Mesodermal cell (in vitro differentiated cells): ENCODE data around the gene FAM228B.
"Not testable (repeated sequence)": the region's sequence is repeated elsewhere in the genome, so short reads cannot be mapped to it uniquely, and the experiment has no call there.

Experiments
- H3K27ac ChIP-seq: 2 replicates; pipeline ENCODE4 v1.7.0; 2013; ENCODE audit warnings: mild to moderate bottlenecking, low read depth, low read length, moderate library complexity; ENCODE audit not compliant: severe bottlenecking
- H3K36me3 ChIP-seq: 2 replicates; pipeline ENCODE4 v1.7.1; 2013; ENCODE audit warnings: mild to moderate bottlenecking, low read length, moderate library complexity; ENCODE audit not compliant: control insufficient read depth, insufficient read depth
- H3K4me1 ChIP-seq: one replicate; pipeline ENCODE4 v1.7.1; 2013; ENCODE audit warnings: mild to moderate bottlenecking, low read length; ENCODE audit not compliant: insufficient read depth, control insufficient read depth, poor library complexity, severe bottlenecking
- H3K4me3 ChIP-seq: 2 replicates; pipeline ENCODE4 v1.7.0; 2013; ENCODE audit warnings: low read length, control low read depth, mild to moderate bottlenecking; ENCODE audit not compliant: insufficient read depth, poor library complexity, severe bottlenecking; ENCODE audit errors: extremely low read depth
- H3K9me3 ChIP-seq: 2 replicates; pipeline ENCODE4 v1.7.1; 2013; ENCODE audit warnings: mild to moderate bottlenecking, low read length, moderate library complexity; ENCODE audit not compliant: control insufficient read depth
- WGBS, 2 experiments: methylation state at CpG; one replicate each; pipeline ENCODE4 v1.1.5; 2013; ENCODE audit warnings: missing lambda C conversion rate in 2 of 2; ENCODE audit not compliant: insufficient coverage in 2 of 2; 5-methylcytosine and 5-hydroxymethylcytosine counted together

The FAM228B gene

GRCh38 chr2:24102677-24103076, 20.6 kb upstream of the FAM228B start:
- 89% methylated on average over 1 of the region's 1 CpG; no CpG with 5 or more reads in 1 of the 2 experiments for WGBS, 2 experiments
- Histone ChIP-seq H3K27ac (no peak overlapping the region), H3K36me3 (no peaks in the 10 kb centered on the region), H3K4me3 (no peak overlapping the region), H3K9me3 (peaks cover under 1% of the 10 kb centered on the region), H3K4me1 (no peaks in the 10 kb centered on the region)

DNA sequence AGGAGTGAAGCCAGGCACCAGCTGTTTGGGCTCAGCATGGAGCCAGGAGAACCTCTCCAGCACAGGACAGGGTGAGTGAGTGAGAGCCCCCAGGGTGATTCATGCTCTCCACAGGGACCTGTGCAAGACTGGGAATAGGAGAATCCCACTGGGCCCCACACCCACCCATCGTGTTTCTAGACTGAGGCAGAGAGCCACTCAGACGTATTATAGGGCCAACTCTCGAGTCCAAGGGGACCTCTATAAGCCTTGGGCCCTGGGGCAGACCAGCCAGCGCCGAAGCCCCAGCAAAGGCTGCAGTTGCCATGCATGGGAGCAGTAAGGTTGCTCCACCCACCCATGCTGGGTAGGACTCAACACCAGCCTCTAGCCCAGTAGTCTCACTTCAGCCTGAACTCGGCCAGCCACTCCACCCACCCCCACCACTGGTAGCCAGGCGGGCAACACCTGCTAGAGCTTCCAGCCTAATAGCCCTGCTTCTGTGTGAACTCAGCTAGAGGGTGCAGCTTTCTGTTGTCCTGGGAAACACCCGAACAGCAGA, 19.1 kb upstream of the FAM228B start:
- WGBS, 2 experiments = 92 to 93% methylated on average over 5 to 7 of the region's 8 CpGs
- Histone ChIP-seq H3K9me3 (peaks cover 4% of the 10 kb centered on the region), H3K4me1 (no peaks in the 10 kb centered on the region), H3K36me3 (no peaks in the 10 kb centered on the region), H3K4me3 (no peak overlapping the region), H3K27ac (no peak overlapping the region)

GRCh38 chr2:24104906-24105305, 18.4 kb upstream of the FAM228B start:
- no peaks in the 10 kb centered on the region for H3K4me1 ChIP-seq
- H3K27ac ChIP-seq = no peak overlapping the region
- no peaks in the 10 kb centered on the region for H3K36me3 ChIP-seq
- no peak overlapping the region for H3K4me3 ChIP-seq
- H3K9me3 ChIP-seq = peaks cover 4% of the 10 kb centered on the region
- WGBS, 2 experiments = 90 to 94% methylated on average over 2 to 4 of the region's 4 CpGs

GRCh38 chr2:24105816-24106215, 17.5 kb upstream of the FAM228B start:
- peaks cover 4% of the 10 kb centered on the region for H3K9me3 ChIP-seq
- no peaks in the 10 kb centered on the region for H3K4me1 ChIP-seq
- no peak overlapping the region for H3K27ac ChIP-seq
- no peaks in the 10 kb centered on the region for H3K36me3 ChIP-seq
- 0% methylated on average over 1 of the region's 2 CpGs; no CpG with 5 or more reads in 1 of the 2 experiments for WGBS, 2 experiments
- H3K4me3 ChIP-seq = no peak overlapping the region

GRCh38 chr2:24106786-24107185, 16.5 kb upstream of the FAM228B start:
- H3K4me1 ChIP-seq = no peaks in the 10 kb centered on the region
- no peak overlapping the region for H3K4me3 ChIP-seq
- no peaks in the 10 kb centered on the region for H3K36me3 ChIP-seq
- peaks cover 4% of the 10 kb centered on the region for H3K9me3 ChIP-seq
- no peak overlapping the region for H3K27ac ChIP-seq

DNA sequence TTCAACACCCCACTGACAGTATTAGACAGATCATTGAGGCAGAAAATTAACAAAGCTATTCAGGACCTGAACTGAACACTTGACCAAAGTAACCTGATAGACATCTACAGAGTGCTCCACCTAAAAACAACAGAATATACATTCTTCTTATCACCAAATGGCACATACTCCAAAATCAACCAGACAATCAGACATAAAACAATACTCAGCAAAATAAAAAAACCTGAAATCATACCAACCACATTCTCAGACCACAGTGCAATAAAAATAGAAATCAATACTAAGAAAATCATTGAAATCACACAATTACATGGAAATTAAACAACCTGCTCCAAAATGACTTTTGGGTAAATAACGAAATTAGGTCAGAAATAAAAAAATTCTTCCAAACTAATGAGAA, 15.9 kb upstream of the FAM228B start:
- Histone ChIP-seq H3K4me3 (no peak overlapping the region), H3K36me3 (no peaks in the 10 kb centered on the region)

GRCh38 chr2:24109431-24109830, 13.8 kb upstream of the FAM228B start:
- H3K4me3 ChIP-seq, H3K9me3 ChIP-seq, H3K36me3 ChIP-seq, H3K4me1 ChIP-seq, H3K27ac ChIP-seq: not testable (repeated sequence)
- WGBS, 2 experiments = no CpG with 5 or more reads among the region's 1 CpG

More for the DNA sequence above, 15.9 kb upstream of the FAM228B start:
- WGBS, 2 experiments = no CpG with 5 or more reads among the region's 1 CpG
- Histone ChIP-seq H3K4me1 (no peaks in the 10 kb centered on the region), H3K9me3 (peaks cover 4% of the 10 kb centered on the region), H3K27ac (no peak overlapping the region)

- no peak overlapping the region for H3K27ac ChIP-seq
- H3K36me3 ChIP-seq = no peaks in the 10 kb centered on the region
- H3K4me1 ChIP-seq = no peaks in the 10 kb centered on the region
- 88 to 94% methylated on average over 5 to 6 of the region's 7 CpGs for WGBS, 2 experiments
- H3K9me3 ChIP-seq = peaks cover 12% of the 10 kb centered on the region
- no peak overlapping the region for H3K4me3 ChIP-seq
Observed at GRCh38 chr2:24110660-24111303, 12.5 kb upstream of the FAM228B start.

DNA sequence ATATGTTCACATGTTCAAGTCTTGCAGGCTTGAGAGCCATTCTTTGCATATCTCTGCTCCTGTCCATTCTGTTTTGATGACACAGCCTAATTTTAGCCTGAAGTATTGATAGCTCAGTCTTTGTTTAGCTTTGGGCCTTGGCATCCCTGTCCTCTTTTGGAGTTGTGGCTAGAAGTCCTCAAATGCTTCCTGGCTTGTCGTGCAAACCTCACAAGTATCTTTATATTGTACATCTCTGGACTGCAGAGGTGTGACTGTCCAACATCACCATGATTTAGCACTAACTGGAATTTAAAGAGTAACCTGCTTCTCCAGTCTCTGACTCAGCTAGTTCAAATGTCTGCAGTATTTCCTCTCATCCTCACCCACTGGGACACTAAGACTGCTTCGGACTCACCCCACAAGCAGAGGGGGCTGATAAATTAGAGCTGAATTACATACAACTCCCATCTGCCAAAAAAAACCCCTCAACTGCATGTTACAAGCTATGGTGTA, 11.8 kb upstream of the FAM228B start:
- H3K4me3 ChIP-seq = no peak overlapping the region
- H3K4me1 ChIP-seq = no peaks in the 10 kb centered on the region
- no peaks in the 10 kb centered on the region for H3K36me3 ChIP-seq
- WGBS, 2 experiments = 92 to 100% methylated on average over 1 of the region's 2 CpGs
- H3K27ac ChIP-seq = no peak overlapping the region
- H3K9me3 ChIP-seq = peaks cover 12% of the 10 kb centered on the region

GRCh38 chr2:24115057-24115456, 8.2 kb upstream of the FAM228B start:
- Histone ChIP-seq H3K4me3 (no peak overlapping the region), H3K9me3 (peaks cover 8% of the 10 kb centered on the region), H3K27ac (no peak overlapping the region), H3K4me1 (no peaks in the 10 kb centered on the region), H3K36me3 (no peaks in the 10 kb centered on the region)
- no CpG with 5 or more reads among the region's 2 CpGs for WGBS, 2 experiments

DNA sequence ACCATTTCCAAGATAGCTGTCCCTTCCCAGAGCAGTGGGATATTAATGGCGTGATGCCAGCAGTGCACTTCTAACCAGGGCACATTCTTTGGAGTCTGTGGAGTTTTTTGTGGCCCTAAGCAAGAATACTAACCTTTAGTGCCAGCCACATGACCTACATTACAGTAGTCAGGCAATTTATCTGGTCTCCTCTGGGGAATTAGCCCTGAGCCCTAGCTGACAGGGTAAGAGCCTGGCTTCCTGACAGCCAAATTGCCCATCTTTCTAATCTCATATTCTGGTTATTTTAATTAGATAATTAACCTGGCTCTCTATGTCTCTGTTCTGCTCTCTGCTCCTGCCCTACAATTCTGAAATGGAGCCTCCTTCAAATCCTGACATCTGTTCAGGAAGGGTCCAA, 5.4 kb upstream of the FAM228B start:
- Histone ChIP-seq H3K4me1 (no peaks in the 10 kb centered on the region), H3K9me3 (peaks cover 8% of the 10 kb centered on the region), H3K27ac (no peak overlapping the region), H3K36me3 (no peaks in the 10 kb centered on the region), H3K4me3 (no peak overlapping the region)
- WGBS, 2 experiments = no CpG with 5 or more reads among the region's 1 CpG
